NCI-H748 (cell line): ENCODE results near the gene PELI3.
"Not testable (repeated sequence)": the region's sequence is repeated elsewhere in the genome, so short reads cannot be mapped to it uniquely, and the experiment has no call there.

Experiments used
- DNase-seq: peaks from one replicate; lab custom pipeline; 2025; ENCODE audit not compliant: unreplicated experiment; lab: John Stamatoyannopoulos, UW

The PELI3 gene

GRCh38 chr11:66443602-66444001 is 23.1 kb upstream of the PELI3 start:
- DNase-seq, result no peak

- no peak for DNase-seq
Measured at GRCh38 chr11:66447012-66447411, 19.7 kb upstream of the PELI3 start.

GRCh38 chr11:66448523-66448922 is 18.2 kb upstream of the PELI3 start:
- DNase-seq, result no peak

GRCh38 chr11:66450560-66450959 is 16.1 kb upstream of the PELI3 start:
- no peak for DNase-seq

GRCh38 chr11:66451663-66452062 is 15.0 kb upstream of the PELI3 start:
- no peak for DNase-seq

- DNase-seq, result no peak
Measured at GRCh38 chr11:66454247-66454646, 12.5 kb upstream of the PELI3 start.

- DNase-seq, result no peak
Measured at GRCh38 chr11:66454828-66455227, 11.9 kb upstream of the PELI3 start.

- DNase-seq, result no peak
Measured at GRCh38 chr11:66457826-66458225, 8.9 kb upstream of the PELI3 start.

- DNase-seq, result no peak
Measured at GRCh38 chr11:66459138-66459778, 7.4 kb upstream of the PELI3 start.

- DNase-seq, result no peak
Measured at GRCh38 chr11:66462010-66462409, 4.7 kb upstream of the PELI3 start.

- no peak for DNase-seq
Measured at GRCh38 chr11:66462911-66463310, 3.8 kb upstream of the PELI3 start.

GRCh38 chr11:66464116-66464515 is 2.6 kb upstream of the PELI3 start:
- DNase-seq, result not testable (repeated sequence)

- DNase-seq, result no peak
Measured at GRCh38 chr11:66464916-66465315, 1.8 kb upstream of the PELI3 start.

- DNase-seq, result no peak
Measured at GRCh38 chr11:66465373-66466224, 1.1 kb upstream of the PELI3 start.

- no peak for DNase-seq
Measured at GRCh38 chr11:66467034-66467659, 442 bp downstream of the PELI3 start.

GRCh38 chr11:66467756-66468155 is 1.1 kb downstream of the PELI3 start:
- DNase-seq, result peak; percentile 70

- DNase-seq, result no peak
Measured at GRCh38 chr11:66468691-66469090, 2.0 kb downstream of the PELI3 start.

GRCh38 chr11:66469441-66469840 is 2.7 kb downstream of the PELI3 start:
- DNase-seq, result no peak

GRCh38 chr11:66470015-66470414 is 3.3 kb downstream of the PELI3 start:
- no peak for DNase-seq

- DNase-seq, result no peak
Measured at GRCh38 chr11:66471142-66471541, 4.4 kb downstream of the PELI3 start.

GRCh38 chr11:66472054-66472453 is 5.3 kb downstream of the PELI3 start:
- DNase-seq, result no peak

GRCh38 chr11:66473167-66473566 is 6.5 kb downstream of the PELI3 start:
- no peak for DNase-seq
